HepG2 (cell line): ENCODE results near the gene DIPK1A. TPM values are rescaled to one million over a fixed set of nuclear protein-coding genes. Genes with fewer than 3 reads are reported as not detected.

Source experiments
- FOSL2 ChIP-seq: sonication (generic); formaldehyde crosslinking; IDR thresholded peaks from 2 replicates; pipeline ENCODE4 v1.4.0; 2020; ENCODE audit warnings: missing genetic modification reagents
- FOXP1 ChIP-seq, 2 experiments: fragments of 450-650 bp in 1 of 2; IDR thresholded peaks; 2 replicates each; pipeline ENCODE4 v1.6.1; 2017 to 2018; ENCODE audit warnings: antibody characterized with exemption in 1 of 2
- POGZ ChIP-seq: sonication (generic); formaldehyde crosslinking; IDR thresholded peaks from 2 replicates; pipeline ENCODE4 v1.4.0; 2020; ENCODE audit warnings: mild to moderate bottlenecking, missing genetic modification reagents
- SMAD3 ChIP-seq: sonication (generic); formaldehyde crosslinking; IDR thresholded peaks from 2 replicates; pipeline ENCODE4 v1.4.0; 2020; ENCODE audit warnings: missing genetic modification reagents
- STAG1 ChIP-seq: sonication (generic); formaldehyde crosslinking; IDR thresholded peaks from 2 replicates; pipeline ENCODE4 v1.4.0; 2020; ENCODE audit warnings: missing genetic modification reagents
- ZBTB3 ChIP-seq: sonication (generic); formaldehyde crosslinking; IDR thresholded peaks from 2 replicates; pipeline ENCODE4 v1.4.0; 2020; ENCODE audit warnings: low read depth, mild to moderate bottlenecking, moderate library complexity, missing genetic modification reagents, borderline replicate concordance
- ZBTB7B ChIP-seq: sonication (generic); formaldehyde crosslinking; IDR thresholded peaks from 2 replicates; pipeline ENCODE4 v1.4.0; 2020; ENCODE audit warnings: missing genetic modification reagents
- ZFY ChIP-seq: sonication (generic); formaldehyde crosslinking; IDR thresholded peaks from 2 replicates; pipeline ENCODE4 v1.4.0; 2020; ENCODE audit warnings: missing genetic modification reagents
- ZNF264 ChIP-seq: sonication (generic); formaldehyde crosslinking; IDR thresholded peaks from 2 replicates; pipeline ENCODE4 v1.4.0; 2020; ENCODE audit warnings: missing genetic modification reagents
- ZNF501 ChIP-seq: sonication (generic); formaldehyde crosslinking; IDR thresholded peaks from 2 replicates; pipeline ENCODE4 v1.5.1; 2020; ENCODE audit warnings: mild to moderate bottlenecking, moderate library complexity, missing genetic modification reagents
- ZNF577 ChIP-seq: sonication (generic); formaldehyde crosslinking; IDR thresholded peaks from 2 replicates; pipeline ENCODE4 v1.4.0; 2020; ENCODE audit warnings: mild to moderate bottlenecking, low read depth, missing genetic modification reagents, borderline replicate concordance
- polyA plus RNA-seq, 8 experiments: library from polyadenylated mRNA; depleted of rRNA in 3 of 8; stranded (reverse) in 7 of 8; unstranded in 1 of 8; fragments of >200 nt; fragmentation: Illumina TruSeq in 4 of 8; extraction: Trizol in 4 of 8; gene quantifications; 2 replicates each; pipeline versions ENCODE4 v1.2.1 to v1.2.3, GENCODE V29; 2011 to 2016; ENCODE audit warnings: low read depth in 4 of 8, missing spikeins in 1 of 8, mixed read lengths in 1 of 8; ENCODE audit not compliant: insufficient read depth in 1 of 8
- total RNA-seq, 5 experiments: library from RNA; depleted of rRNA; stranded (reverse); fragments of >200 nt; fragmentation: Illumina TruSeq; extraction: Trizol; gene quantifications; 2 replicates each; pipeline ENCODE4 v1.2.3, GENCODE V29; 2016; ENCODE audit warnings: low read depth in 1 of 5
- TF ChIP-seq, protein P1 (sequence below): sonication (generic); formaldehyde crosslinking; IDR thresholded peaks from one replicate; pipeline ENCODE4 v1.5.1; 2020; ENCODE audit warnings: mild to moderate bottlenecking, missing genetic modification reagents; ENCODE audit errors: not compliant biosample characterization
- TF ChIP-seq, protein P2 (sequence below): sonication (generic); formaldehyde crosslinking; IDR thresholded peaks from 2 replicates; pipeline ENCODE4 v1.5.1; 2020; ENCODE audit warnings: mild to moderate bottlenecking, missing genetic modification reagents, moderate library complexity
- TF ChIP-seq, protein P3 (sequence below), 2 experiments: sonication (generic) in 1 of 2; formaldehyde crosslinking in 1 of 2; IDR thresholded peaks; 2 replicates each; pipeline versions ENCODE4 v1.4.0 to v1.6.1; 2018 to 2020; ENCODE audit warnings: missing genetic modification reagents in 2 of 2, borderline replicate concordance in 1 of 2, low read depth in 1 of 2, mild to moderate bottlenecking in 1 of 2, missing biosample characterization in 1 of 2

DIPK1A gene
- total and polyA plus RNA-seq, 2 of the 13 experiments (the other 11 are each of a cell fraction or from before 2014, with no cell fraction given): 8.4 TPM

DNA sequence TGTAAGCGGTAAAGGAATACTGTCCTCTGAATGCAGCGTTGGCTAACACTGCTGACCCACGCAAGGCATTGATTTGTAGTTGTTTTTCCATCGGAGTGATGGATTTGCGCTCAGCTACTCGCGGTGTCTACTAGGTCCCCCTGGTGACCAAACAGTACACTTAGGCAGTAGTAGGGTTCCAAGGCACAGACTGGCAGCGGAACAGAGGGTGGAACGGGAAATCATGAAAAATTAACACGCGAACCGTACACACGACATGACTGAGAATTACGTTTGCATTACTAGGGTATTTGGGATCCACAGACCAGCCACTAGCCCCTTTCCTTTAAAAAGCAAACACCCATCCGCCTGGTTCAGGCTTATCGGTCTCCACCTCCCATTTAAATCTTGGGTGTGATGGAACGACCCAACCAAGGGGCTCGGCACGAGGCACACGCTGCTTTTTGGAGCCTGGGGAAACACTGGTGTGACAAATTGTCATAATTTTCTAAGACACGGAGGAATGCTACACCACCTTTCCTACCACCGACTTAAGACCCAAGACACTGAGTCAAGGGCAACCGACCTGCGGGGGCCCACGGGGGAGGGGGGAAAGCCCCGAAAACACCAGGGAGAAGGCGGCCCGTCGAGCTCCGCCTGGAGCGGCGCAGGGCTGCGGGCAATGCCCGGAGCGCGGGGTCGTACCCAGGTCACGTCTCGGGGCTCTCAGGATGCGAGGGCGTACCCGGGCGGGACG lies 699 bp downstream of the DIPK1A start (continued):
- TF ChIP-seq, protein P1, sequence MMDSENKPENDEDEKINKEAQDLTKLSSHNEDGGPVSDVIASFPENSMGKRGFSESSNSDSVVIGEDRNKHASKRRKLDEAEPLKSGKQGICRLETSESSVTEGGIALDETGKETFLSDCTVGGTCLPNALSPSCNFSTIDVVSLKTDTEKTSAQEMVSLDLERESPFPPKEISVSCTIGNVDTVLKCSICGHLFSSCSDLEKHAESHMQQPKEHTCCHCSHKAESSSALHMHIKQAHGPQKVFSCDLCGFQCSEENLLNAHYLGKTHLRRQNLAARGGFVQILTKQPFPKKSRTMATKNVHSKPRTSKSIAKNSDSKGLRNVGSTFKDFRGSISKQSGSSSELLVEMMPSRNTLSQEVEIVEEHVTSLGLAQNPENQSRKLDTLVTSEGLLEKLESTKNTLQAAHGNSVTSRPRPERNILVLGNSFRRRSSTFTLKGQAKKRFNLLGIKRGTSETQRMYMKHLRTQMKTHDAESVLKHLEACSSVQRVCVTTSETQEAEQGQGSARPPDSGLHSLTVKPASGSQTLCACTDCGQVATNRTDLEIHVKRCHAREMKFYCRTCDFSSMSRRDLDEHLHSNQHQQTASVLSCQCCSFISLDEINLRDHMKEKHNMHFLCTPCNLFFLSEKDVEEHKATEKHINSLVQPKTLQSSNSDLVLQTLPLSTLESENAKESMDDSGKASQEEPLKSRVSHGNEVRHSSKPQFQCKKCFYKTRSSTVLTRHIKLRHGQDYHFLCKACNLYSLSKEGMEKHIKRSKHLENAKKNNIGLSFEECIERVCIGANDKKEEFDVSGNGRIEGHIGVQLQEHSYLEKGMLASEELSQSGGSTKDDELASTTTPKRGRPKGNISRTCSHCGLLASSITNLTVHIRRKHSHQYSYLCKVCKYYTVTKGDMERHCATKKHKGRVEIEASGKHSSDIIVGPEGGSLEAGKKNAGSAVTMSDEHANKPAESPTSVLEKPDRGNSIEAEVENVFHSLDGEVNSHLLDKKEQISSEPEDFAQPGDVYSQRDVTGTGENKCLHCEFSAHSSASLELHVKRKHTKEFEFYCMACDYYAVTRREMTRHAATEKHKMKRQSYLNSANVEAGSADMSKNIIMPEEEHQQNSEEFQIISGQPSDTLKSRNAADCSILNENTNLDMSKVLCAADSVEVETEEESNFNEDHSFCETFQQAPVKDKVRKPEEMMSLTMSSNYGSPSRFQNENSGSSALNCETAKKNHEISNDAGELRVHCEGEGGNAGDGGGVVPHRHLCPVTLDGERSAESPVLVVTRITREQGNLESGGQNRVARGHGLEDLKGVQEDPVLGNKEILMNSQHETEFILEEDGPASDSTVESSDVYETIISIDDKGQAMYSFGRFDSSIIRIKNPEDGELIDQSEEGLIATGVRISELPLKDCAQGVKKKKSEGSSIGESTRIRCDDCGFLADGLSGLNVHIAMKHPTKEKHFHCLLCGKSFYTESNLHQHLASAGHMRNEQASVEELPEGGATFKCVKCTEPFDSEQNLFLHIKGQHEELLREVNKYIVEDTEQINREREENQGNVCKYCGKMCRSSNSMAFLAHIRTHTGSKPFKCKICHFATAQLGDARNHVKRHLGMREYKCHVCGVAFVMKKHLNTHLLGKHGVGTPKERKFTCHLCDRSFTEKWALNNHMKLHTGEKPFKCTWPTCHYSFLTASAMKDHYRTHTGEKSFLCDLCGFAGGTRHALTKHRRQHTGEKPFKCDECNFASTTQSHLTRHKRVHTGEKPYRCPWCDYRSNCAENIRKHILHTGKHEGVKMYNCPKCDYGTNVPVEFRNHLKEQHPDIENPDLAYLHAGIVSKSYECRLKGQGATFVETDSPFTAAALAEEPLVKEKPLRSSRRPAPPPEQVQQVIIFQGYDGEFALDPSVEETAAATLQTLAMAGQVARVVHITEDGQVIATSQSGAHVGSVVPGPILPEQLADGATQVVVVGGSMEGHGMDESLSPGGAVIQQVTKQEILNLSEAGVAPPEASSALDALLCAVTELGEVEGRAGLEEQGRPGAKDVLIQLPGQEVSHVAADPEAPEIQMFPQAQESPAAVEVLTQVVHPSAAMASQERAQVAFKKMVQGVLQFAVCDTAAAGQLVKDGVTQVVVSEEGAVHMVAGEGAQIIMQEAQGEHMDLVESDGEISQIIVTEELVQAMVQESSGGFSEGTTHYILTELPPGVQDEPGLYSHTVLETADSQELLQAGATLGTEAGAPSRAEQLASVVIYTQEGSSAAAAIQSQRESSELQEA (CRISPR knock-in tag): peak; percentile 37
- peak; percentile 81 for TF ChIP-seq ZNF501 (CRISPR knock-in tag)
- TF ChIP-seq, protein P2, sequence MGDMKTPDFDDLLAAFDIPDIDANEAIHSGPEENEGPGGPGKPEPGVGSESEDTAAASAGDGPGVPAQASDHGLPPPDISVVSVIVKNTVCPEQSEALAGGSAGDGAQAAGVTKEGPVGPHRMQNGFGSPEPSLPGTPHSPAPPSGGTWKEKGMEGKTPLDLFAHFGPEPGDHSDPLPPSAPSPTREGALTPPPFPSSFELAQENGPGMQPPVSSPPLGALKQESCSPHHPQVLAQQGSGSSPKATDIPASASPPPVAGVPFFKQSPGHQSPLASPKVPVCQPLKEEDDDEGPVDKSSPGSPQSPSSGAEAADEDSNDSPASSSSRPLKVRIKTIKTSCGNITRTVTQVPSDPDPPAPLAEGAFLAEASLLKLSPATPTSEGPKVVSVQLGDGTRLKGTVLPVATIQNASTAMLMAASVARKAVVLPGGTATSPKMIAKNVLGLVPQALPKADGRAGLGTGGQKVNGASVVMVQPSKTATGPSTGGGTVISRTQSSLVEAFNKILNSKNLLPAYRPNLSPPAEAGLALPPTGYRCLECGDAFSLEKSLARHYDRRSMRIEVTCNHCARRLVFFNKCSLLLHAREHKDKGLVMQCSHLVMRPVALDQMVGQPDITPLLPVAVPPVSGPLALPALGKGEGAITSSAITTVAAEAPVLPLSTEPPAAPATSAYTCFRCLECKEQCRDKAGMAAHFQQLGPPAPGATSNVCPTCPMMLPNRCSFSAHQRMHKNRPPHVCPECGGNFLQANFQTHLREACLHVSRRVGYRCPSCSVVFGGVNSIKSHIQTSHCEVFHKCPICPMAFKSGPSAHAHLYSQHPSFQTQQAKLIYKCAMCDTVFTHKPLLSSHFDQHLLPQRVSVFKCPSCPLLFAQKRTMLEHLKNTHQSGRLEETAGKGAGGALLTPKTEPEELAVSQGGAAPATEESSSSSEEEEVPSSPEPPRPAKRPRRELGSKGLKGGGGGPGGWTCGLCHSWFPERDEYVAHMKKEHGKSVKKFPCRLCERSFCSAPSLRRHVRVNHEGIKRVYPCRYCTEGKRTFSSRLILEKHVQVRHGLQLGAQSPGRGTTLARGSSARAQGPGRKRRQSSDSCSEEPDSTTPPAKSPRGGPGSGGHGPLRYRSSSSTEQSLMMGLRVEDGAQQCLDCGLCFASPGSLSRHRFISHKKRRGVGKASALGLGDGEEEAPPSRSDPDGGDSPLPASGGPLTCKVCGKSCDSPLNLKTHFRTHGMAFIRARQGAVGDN (CRISPR knock-in tag): peak; percentile 58; the same call in 1 of the 2 replicates
- TF ChIP-seq POGZ (CRISPR knock-in tag): peak; percentile 76
- no peak for TF ChIP-seq FOXP1 (IDR thresholded peaks at IDR 0.05)
- peak; percentile 54 for TF ChIP-seq FOXP1 (CRISPR knock-in tag; IDR thresholded peaks at IDR 0.05)
- TF ChIP-seq STAG1 (CRISPR knock-in tag): peak; percentile 85
- 0 out of 2 replicates have a peak, but pooled peaks have one; percentile 19 for TF ChIP-seq ZNF264
- peak; percentile 3; the same call in 1 of the 2 replicates for TF ChIP-seq ZFY (CRISPR knock-in tag)
- TF ChIP-seq FOSL2 (CRISPR knock-in tag): peak; percentile 35; the same call in 1 of the 2 replicates
- TF ChIP-seq ZBTB3 (CRISPR knock-in tag): no peak
- no peak for TF ChIP-seq ZNF577 (CRISPR knock-in tag)
- 0 out of 2 replicates have a peak, but pooled peaks have one; percentile 28 for TF ChIP-seq ZBTB7B (CRISPR knock-in tag)
- TF ChIP-seq SMAD3 (CRISPR knock-in tag): peak; percentile 47
- TF ChIP-seq, protein P3, sequence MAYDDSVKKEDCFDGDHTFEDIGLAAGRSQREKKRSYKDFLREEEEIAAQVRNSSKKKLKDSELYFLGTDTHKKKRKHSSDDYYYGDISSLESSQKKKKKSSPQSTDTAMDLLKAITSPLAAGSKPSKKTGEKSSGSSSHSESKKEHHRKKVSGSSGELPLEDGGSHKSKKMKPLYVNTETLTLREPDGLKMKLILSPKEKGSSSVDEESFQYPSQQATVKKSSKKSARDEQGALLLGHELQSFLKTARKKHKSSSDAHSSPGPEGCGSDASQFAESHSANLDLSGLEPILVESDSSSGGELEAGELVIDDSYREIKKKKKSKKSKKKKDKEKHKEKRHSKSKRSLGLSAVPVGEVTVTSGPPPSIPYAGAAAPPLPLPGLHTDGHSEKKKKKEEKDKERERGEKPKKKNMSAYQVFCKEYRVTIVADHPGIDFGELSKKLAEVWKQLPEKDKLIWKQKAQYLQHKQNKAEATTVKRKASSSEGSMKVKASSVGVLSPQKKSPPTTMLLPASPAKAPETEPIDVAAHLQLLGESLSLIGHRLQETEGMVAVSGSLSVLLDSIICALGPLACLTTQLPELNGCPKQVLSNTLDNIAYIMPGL (CRISPR knock-in tag; IDR thresholded peaks at IDR 0.05; ENCODE audit: borderline replicate concordance in 1 of 2, low read depth in 1 of 2): peak; percentile 82 to 90; a peak in 3 of 4 replicates
